ENCODE results near the gene INAFM1. TPM values are rescaled to one million over a fixed set of nuclear protein-coding genes. Genes with fewer than 3 reads are reported as not detected.
A peak's percentile ranks its signal among the peaks of the same experiment; 100 is the strongest.

The INAFM1 gene
- total RNA-seq, 2 experiments from 2014 or later: 5.0 to 7.6 TPM

GRCh38 chr19:47229676-47230053, 45.0 kb upstream of the INAFM1 start:
- peak overlapping the region; percentile 97 for H3K27ac ChIP-seq (ENCODE audit: low read depth, low read length, poor library complexity, severe bottlenecking)
- POLR2A ChIA-PET: interaction anchor here (1.0 kb wide), 1 partner anchor 14 kb away, joined by 3 read pairs; no protein-coding TSS in a partner anchor
- intact Hi-C loops (cut with micrococcal nuclease; ENCODE audit: unreplicated experiment): no loop called here
- H3K9me2 ChIP-seq (ENCODE audit: insufficient read depth, low read length): no peaks in the 10 kb centered on the region
- DNase-seq (ENCODE audit: low spot score): peak; percentile 61
- H3K4me2 ChIP-seq (ENCODE audit: low read length): peak overlapping the region; percentile 99
- TF ChIP-seq CTCF (conservative IDR thresholded peaks at IDR 0.05; ENCODE audit: low read length): no peak
- TF ChIP-seq EZH2phosphoT487 (IDR thresholded peaks at IDR 0.05; ENCODE audit: borderline replicate concordance, low read depth, low read length): no peak
- BruUV-seq (replicated peaks): no TSS peak
- H3K79me2 ChIP-seq (ENCODE audit: insufficient read depth, low read depth, low read length): no peaks in the 10 kb centered on the region
- peak overlapping the region; percentile 59; the same call in 1 of the 2 replicates for H2AFZ ChIP-seq (ENCODE audit: low read length)
- H3K4me3 ChIP-seq (ENCODE audit: low read depth, low read length, poor library complexity, severe bottlenecking): peak overlapping the region; percentile 90
- CTCF ChIA-PET (ENCODE audit: unreplicated experiment): interaction anchor here (1.1 to 1.2 kb wide), 2 partner anchors 19 to 20 kb away, joined by 3 read pairs; no protein-coding TSS in a partner anchor
- peaks cover 6% of the 10 kb centered on the region; the same call in 1 of the 2 replicates for H3K36me3 ChIP-seq (ENCODE audit: insufficient read depth, low read length)
- H4K20me1 ChIP-seq (ENCODE audit: insufficient read depth, low read length): no peaks in the 10 kb centered on the region
- no peaks in the 10 kb centered on the region for H3K9me3 ChIP-seq (ENCODE audit: low read length)
- peaks cover 60% of the 10 kb centered on the region for H3K4me1 ChIP-seq (ENCODE audit: insufficient read depth, low read length, poor library complexity, severe bottlenecking)

- Histone ChIP-seq H3K9me3 (ENCODE audit: low read length) (no peaks in the 10 kb centered on the region), H3K4me2 (ENCODE audit: low read length) (peak overlapping the region; percentile 99), H3K4me3 (ENCODE audit: low read depth, low read length, poor library complexity, severe bottlenecking) (peak overlapping the region; percentile 90), H3K4me1 (ENCODE audit: insufficient read depth, low read length, poor library complexity, severe bottlenecking) (peaks cover 58% of the 10 kb centered on the region), H3K79me2 (ENCODE audit: insufficient read depth, low read depth, low read length) (no peaks in the 10 kb centered on the region), H4K20me1 (ENCODE audit: insufficient read depth, low read length) (no peaks in the 10 kb centered on the region), H3K9me2 (ENCODE audit: insufficient read depth, low read length) (no peaks in the 10 kb centered on the region), H2AFZ (ENCODE audit: low read length) (peak overlapping the region; percentile 59; the same call in 1 of the 2 replicates), H3K36me3 (ENCODE audit: insufficient read depth, low read length) (peaks cover 4% of the 10 kb centered on the region; the same call in 1 of the 2 replicates), H3K27ac (ENCODE audit: low read depth, low read length, poor library complexity, severe bottlenecking) (peak overlapping the region; percentile 97)
- peak; percentile 76 for DNase-seq (ENCODE audit: low spot score)
- ChIA-PET CTCF (ENCODE audit: unreplicated experiment) (interaction anchor here (1.1 to 1.2 kb wide), 2 partner anchors 20 to 21 kb away, joined by 3 read pairs; no protein-coding TSS in a partner anchor), POLR2A (no interaction called here)
- BruUV-seq (replicated peaks): no TSS peak
- TF ChIP-seq CTCF (conservative IDR thresholded peaks at IDR 0.05; ENCODE audit: low read length) (peak; percentile 81), EZH2phosphoT487 (IDR thresholded peaks at IDR 0.05; ENCODE audit: borderline replicate concordance, low read depth, low read length) (no peak)
- intact Hi-C loops (cut with micrococcal nuclease; ENCODE audit: unreplicated experiment): no loop called here
These were observed 44.4 kb upstream of the INAFM1 start for GRCh38 chr19:47230054-47230920.

GRCh38 chr19:47230921-47231214, 43.8 kb upstream of the INAFM1 start, which contains the start of gene BBC3:
Gene BBC3 (minus strand): TSS chr19:47231199. CDS start chr19:47228431, 2,768 bp downstream.
- Histone ChIP-seq H3K4me1 (ENCODE audit: insufficient read depth, low read length, poor library complexity, severe bottlenecking) (peaks cover 52% of the 10 kb centered on the region), H3K9me2 (ENCODE audit: insufficient read depth, low read length) (no peaks in the 10 kb centered on the region), H3K36me3 (ENCODE audit: insufficient read depth, low read length) (no peaks in the 10 kb centered on the region), H3K4me3 (ENCODE audit: low read depth, low read length, poor library complexity, severe bottlenecking) (peak within 1 kb of the TSS; percentile 90), H3K79me2 (ENCODE audit: insufficient read depth, low read depth, low read length) (no peaks in the 10 kb centered on the region), H3K27ac (ENCODE audit: low read depth, low read length, poor library complexity, severe bottlenecking) (peak within 1 kb of the TSS; percentile 97), H4K20me1 (ENCODE audit: insufficient read depth, low read length) (no peaks in the 10 kb centered on the region), H3K9me3 (ENCODE audit: low read length) (no peaks in the 10 kb centered on the region), H3K4me2 (ENCODE audit: low read length) (peak within 1 kb of the TSS; percentile 99), H2AFZ (ENCODE audit: low read length) (peak within 1 kb of the TSS; percentile 93)
- TF ChIP-seq EZH2phosphoT487 (IDR thresholded peaks at IDR 0.05; ENCODE audit: borderline replicate concordance, low read depth, low read length): no peak
- no peak for TF ChIP-seq CTCF (conservative IDR thresholded peaks at IDR 0.05; ENCODE audit: low read length)
- ChIA-PET POLR2A (no interaction called here), CTCF (ENCODE audit: unreplicated experiment) (no interaction called here)
- DNase-seq (ENCODE audit: low spot score): no peak
- intact Hi-C loops (cut with micrococcal nuclease; ENCODE audit: unreplicated experiment): no loop called here
- no TSS peak for BruUV-seq (replicated peaks)

All from OCI-LY7 (cell line).